ENCODE data around the gene ATP6V1G3. TPM values are rescaled to one million over a fixed set of nuclear protein-coding genes. Genes with fewer than 3 reads are reported as not detected.
"Not testable (repeated sequence)": the region's sequence is repeated elsewhere in the genome, so short reads cannot be mapped to it uniquely, and the experiment has no call there.

The ATP6V1G3 gene, protein sequence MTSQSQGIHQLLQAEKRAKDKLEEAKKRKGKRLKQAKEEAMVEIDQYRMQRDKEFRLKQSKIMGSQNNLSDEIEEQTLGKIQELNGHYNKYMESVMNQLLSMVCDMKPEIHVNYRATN
- total RNA-seq, result not detected
- long read RNA-seq, result 0 reads

DNA sequence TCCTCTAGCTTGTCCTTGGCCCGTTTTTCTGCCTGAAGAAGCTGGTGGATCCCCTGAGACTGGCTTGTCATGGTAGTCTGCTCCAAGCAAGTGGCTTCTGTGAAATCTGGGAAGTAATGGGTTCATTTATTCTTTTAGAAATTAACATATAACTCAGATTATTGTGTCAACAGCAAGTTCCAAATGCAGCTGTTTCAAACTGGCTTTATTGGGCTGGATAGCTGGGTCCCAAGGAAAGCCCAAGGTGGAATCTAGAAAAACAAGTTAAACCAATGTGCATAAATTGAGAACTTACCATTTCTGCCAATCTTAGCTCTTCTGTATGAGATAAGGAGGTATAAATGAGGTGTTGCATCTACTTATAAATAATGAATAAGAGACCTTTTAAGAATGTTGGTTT, at the start of gene ATP6V1G3:
TSS of gene ATP6V1G3 (minus strand) at position 101 of the 400 bp plus-strand sequence. CDS start at position 71, 30 bp downstream.
- DNase-seq (ENCODE audit: missing footprints) (no peak), ATAC-seq (no peak)
- intact Hi-C loops (cut with DNase I), result no loop called here

DNA sequence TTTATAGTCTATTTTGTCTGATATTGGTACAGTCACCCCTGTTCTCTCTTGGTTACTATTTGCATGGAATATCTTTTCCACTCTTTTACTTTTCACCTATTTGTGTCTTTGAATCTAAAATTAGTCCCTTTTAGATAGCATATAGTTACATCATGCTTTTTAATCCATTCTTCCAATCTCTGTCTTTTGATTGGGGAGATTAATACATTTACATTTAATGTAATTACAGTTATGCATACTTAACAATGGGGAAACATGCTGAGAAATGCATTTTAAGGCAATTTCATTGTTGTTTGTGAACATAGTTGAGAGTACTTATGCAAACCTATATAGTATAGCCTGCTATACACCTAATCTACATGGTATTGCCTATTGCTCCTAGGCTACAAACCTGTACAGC, 48.4 kb upstream of the ATP6V1G3 start:
- intact Hi-C loops (cut with DNase I), result no loop called here
- DNase-seq (ENCODE audit: missing footprints) (no peak), ATAC-seq (no peak)

DNA sequence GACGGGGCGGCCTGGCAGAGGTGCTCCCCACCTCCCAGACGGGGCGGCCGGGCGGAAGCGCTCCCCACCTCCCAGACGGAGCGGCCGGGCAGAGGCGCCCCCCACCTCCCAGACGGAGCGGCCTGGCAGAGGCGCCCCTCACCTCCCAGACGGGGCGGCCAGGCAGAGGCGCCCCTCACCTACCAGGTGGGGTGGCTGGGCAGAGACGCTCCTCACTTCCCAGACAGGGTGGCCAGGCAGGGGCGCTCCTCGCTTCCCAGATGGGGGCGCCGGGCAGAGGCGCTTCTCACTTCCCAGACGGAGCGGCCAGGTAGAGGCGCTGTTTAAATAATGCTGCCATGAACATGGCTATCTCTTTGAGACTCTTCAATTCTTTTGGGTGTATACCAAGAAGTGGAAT, 43.7 kb upstream of the ATP6V1G3 start:
- ATAC-seq (no peak), DNase-seq (ENCODE audit: missing footprints) (no peak)
- intact Hi-C loops (cut with DNase I), result no loop called here

DNA sequence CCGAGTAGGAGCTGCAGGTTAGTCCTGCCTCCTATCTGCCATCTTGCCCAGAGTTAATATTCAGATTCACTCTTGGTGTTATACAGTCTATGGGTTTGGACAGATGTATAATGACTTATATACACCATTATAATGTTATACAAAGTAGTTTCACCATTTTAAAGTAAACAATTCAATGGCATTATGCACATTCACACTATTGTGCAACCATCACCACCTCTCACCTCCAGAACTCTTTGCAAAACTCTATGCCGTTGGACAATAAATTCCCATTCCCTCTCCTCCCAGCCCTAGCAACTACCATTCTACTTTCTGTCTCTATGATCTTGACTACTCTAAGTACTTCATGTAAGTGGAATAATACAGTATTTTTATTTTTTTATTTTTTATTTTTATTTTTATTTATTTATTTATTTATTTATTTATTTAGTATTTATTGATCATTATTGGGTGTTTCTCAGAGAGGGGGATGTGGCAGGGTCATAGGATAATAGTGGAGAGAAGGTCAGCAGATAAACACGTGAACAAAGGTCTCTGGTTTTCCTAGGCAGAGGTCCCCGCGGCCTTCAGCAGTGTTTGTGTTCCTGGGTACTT, 42.8 kb upstream of the ATP6V1G3 start:
- ATAC-seq; intact Hi-C loops (cut with DNase I); DNase-seq (ENCODE audit: missing footprints): not testable (repeated sequence)

DNA sequence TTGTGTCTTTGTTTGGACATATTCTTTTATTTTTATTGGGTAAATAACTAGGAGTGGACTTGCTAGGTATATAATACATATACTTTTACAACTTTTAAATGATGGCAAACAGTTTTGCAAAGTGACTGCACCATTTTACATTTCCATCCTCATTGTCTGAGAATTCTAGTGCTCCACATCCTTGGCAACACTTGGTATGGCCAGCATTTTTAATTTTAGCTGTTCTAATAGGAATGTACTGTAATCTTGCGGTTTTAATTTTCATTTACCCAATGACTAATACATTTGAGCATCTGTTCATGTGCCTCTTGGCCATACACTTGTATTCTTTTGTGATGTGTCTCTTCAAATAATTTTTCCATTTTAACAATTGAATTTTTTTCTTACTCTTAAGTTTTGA, 37.0 kb upstream of the ATP6V1G3 start:
- ATAC-seq (no peak), DNase-seq (ENCODE audit: missing footprints) (no peak)
- intact Hi-C loops (cut with DNase I), result no loop called here

DNA sequence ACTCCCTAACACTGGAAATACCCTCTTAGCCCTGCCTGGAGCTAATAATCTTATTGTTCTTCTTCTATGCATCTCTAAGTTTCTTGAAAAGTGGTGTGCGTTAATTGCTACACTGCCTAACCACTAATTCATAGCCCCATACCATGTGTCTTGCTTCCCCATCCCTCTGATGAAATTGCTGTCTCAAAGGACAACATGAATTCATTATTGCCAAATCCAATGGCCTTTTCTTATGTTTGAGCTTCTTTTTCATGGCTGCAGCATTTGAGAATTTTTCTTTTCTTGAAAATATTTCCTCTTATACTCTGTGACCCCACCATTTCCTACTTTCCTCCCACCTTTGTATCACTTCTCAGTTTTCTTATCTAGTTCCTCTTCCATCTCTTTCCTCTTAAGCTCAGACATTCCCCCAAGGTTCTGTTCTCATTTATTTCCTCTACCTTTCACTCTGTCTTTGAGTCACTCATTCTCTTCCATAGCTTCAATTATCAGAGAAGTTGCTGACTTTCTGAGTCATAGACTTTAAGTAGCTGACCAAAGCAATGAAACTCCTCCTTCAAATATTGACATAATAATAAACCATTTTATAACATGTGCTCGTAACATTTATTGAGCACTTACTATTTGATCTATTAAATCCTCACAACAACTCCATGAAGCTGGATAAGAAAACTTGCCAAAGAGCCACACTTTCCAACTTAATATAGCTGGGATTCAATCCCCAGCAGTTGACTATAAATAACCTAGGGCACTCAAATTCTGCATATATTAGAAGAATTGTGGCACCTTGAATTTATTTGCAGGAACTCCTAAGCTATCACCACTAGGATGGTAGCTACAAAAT, 35.5 kb upstream of the ATP6V1G3 start:
- intact Hi-C loops (cut with DNase I), result no loop called here
- DNase-seq (ENCODE audit: missing footprints) (no peak), ATAC-seq (no peak)

DNA sequence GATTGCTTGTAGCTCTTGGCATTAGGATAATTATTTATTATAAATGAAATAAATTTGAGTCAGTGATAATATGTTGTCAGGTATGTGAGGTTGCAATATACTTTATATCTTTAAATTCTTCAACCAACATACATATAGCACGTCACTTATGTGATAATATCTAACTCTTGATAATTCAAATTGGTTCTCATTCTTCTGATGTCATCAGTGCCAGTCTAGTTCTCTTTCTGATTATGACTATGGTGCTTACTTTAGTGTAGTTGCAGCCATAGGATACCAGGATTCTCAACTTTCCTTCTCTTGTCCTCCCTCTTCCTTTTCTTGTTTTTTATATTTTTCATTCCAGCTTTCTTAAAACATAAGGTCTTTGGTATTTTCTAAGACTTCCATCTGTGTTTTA, 34.8 kb upstream of the ATP6V1G3 start:
- ATAC-seq (no peak), DNase-seq (ENCODE audit: missing footprints) (no peak)
- intact Hi-C loops (cut with DNase I), result no loop called here

DNA sequence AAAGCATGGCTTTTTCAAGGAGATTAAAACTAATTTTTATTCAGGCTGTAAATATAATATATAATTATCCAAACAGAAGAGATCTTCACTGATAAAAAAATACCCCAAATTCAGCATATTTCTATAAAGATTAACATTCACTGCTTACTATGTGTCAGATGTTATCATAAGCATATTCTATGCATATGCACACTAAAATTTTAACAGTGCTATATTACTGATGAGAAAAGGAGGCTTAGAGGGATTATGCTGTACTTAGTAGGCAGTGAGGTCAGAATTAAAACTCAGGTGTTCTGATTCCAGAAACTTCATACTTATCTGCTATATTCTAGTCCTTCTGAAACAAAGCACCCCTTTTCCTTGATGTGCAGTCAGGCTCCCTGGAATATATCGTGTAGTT, 33.8 kb upstream of the ATP6V1G3 start:
- intact Hi-C loops (cut with DNase I), result no loop called here
- ATAC-seq, result no peak
- DNase-seq (ENCODE audit: missing footprints), result no peak

DNA sequence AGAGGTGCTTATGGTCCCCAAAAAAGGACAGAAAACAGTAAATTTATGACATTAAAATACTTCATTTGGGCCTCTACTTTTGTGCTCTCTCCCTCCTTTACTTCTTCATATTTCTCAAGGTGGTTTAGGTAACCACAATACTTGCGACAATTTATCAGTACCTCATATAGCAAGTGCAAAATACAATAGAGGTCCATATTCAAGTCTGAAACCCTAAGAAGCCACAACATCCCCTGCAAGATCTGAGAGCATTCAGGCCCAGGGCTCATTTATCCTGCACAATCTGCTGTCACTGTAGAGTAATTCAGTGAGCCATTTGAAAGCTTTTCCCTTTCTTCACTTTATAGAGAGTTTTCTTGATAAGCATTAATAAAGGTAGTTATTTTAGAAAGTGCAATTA, 24.2 kb upstream of the ATP6V1G3 start:
- ATAC-seq, result no peak
- intact Hi-C loops (cut with DNase I), result no loop called here

DNA sequence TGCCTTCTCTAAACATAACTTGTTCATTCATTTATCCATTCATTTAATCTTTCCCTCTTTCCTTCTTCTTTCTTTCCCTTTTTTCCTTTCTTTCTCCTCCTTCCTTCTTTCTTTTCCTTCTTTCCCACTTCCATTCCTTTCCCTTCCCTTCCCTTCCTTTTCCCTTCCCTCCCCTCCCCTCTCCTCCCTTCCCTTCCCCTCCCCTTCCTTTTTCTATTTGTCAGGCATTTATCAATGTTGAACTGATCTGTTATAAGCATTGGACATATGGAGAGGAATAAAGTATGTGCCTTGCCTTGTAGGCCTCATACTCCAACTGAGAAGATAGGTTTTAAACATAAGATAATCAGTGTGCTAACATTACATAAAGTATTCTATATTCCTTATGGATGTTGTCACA, 23.7 kb upstream of the ATP6V1G3 start:
- DNase-seq (ENCODE audit: missing footprints), result no peak
- intact Hi-C loops (cut with DNase I), result no loop called here
- ATAC-seq, result no peak

More for the DNA sequence above, 24.2 kb upstream of the ATP6V1G3 start:
- no peak for DNase-seq (ENCODE audit: missing footprints)

DNA sequence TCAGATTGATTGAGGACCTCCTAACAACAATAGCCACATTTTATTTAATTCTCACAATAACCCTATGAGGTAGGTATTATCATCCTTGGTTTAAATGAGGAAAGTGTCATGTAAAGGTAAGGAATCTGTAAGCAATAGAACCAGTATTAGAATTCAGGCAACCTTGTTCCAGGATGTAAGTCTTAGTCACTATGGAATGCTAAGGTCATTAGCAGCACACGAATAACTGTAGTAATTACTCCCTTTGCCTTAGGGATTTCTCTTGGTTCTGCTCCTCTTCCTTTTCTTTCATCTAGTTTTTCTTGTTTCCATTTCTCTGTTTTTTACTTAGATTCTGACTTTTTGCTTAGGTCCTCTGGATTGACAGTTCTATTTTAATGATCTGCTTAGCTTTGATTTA, 23.1 kb upstream of the ATP6V1G3 start:
- ATAC-seq, result no peak
- no peak for DNase-seq (ENCODE audit: missing footprints)
- intact Hi-C loops (cut with DNase I), result no loop called here

DNA sequence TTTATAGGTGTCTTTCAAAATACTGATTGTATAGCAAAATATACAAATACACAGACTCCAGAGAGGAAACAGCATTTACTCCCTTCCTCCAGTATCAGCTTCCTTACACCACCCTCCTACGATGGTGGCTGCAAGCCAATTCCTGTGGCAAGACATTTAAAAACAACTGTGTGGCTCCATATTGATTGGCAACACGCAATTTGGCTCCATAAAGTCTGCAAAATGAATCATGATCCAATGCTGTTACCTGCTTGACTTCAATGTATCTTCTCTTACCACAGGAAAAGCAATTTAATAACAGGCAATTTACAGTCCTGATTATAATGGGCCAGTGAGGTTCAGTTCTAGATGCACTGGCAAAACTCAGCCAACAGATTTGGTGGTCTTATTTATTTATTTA, 19.7 kb upstream of the ATP6V1G3 start:
- intact Hi-C loops (cut with DNase I), result no loop called here
- DNase-seq (ENCODE audit: missing footprints), result no peak
- no peak for ATAC-seq

DNA sequence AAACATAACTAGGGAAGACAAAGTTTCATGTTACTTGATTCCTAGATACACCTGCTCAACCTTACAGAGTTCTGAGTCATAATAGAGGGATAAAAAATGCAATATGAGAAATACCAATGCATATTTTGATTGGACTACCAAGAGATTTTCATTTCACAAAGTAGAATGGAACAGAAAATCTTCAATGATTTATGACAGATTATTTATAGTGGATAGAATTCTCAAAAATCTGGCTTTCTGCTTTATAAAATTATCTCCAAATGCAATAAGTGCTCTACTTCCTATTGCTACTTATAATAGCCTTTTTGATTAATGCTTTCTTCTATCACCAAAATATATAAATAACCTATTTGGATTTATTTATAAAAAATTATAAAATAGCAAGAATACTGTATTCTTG, 18.9 kb upstream of the ATP6V1G3 start:
- DNase-seq (ENCODE audit: missing footprints), result no peak
- ATAC-seq, result no peak
- intact Hi-C loops (cut with DNase I), result no loop called here

DNA sequence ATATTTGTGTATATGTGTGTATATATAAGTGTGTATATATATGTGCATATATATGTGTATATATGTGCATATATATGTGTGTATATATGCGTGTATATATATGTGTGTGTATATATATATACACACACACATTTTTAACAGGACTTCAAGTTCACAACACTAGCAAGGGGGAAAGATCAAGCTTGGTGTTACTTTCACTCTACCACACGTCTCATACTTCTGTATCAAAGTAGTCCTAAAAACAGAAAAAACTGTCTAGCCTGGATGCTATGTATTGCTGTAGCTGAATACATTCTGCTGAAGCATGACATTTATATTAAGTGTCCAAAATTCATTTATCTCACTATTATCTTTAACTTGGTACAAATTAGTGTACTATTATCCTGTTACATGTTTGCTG, 17.9 kb upstream of the ATP6V1G3 start:
- no peak for DNase-seq (ENCODE audit: missing footprints)
- intact Hi-C loops (cut with DNase I), result no loop called here
- no peak for ATAC-seq

DNA sequence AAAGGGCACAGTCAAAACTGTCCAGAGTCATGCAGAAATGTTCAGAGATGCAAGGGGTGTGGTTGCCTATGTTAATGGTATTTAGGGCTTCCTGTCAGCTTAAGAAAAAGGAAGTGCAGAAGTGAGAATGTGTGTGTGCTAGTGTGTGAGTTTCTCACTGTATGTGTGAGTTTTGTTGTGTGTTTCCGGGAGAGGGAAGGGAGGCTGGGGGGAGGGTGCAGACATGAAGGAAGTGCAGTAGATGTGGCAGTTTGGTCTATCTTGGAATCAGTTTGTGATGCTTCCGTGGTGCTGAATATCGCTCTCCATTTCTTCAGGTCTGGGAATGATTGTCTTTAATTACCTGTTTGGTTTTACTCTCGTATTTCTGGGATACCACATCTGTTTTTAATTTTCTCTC, 16.5 kb upstream of the ATP6V1G3 start:
- peak; percentile 65 for ATAC-seq
- intact Hi-C loops (cut with DNase I), result no loop called here

DNA sequence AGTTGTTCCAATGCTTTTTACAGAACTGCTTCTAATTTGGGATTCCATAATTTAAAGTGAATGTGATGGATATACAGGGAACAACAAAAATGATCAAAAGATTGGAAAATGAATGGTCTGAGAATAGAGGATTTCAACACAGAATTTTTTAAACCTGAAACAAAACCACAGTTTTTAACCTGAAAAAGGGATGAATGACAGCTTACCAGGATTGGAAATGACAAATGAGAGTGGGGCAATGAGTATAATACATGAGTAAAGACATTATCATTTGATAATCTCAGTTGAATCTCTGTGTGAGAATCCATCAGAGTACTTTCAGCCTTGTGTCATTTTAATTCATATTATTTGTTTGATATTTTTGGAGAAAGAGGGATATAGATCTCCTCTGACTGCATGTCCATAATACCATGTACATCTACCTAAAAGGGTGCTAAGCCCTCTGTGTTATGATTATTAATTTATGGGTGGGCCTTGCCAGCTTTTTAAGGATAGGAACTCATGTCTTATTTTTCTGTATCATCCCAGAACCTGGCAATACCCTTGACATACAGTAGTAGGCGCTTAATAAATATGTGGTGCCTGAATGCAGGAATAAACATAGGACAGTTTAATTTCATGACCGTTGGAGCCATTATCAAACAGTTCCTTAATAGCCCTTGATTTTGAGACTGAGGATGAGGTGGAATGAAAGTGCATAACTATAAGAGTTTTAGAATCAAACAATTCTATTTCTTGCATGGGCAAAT, 12.4 kb upstream of the ATP6V1G3 start:
- no peak for ATAC-seq
- intact Hi-C loops (cut with DNase I), result no loop called here
- DNase-seq (ENCODE audit: missing footprints), result no peak

More for the DNA sequence above, 16.5 kb upstream of the ATP6V1G3 start:
- peak; percentile 77 for DNase-seq (ENCODE audit: missing footprints)

DNA sequence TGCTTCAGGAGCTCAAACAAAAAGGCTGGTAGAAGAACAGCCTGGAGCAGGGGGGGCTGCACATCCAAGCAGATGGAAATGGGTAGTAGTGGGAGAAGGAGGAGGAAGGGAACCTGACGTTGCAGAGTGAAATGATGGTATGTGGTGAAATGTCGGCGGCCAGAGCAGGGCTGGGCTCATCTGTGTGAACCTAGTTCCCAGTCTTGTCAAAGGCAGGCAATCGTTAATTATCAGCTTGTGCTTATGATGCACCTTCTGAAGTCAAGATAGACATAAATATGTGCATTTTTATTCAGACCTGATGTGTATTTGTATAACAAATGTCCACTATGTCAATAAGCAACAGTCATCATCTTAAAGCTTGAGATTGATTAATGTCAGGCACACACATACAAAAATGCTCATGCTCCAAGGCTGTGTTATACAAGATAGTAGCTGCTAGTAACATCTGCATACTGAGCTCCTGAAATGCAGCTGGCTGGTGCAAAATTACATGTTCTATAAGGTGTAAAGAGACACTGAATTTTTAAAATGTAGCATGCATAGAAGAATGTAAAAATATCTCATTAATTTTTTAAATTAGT, 10.6 kb upstream of the ATP6V1G3 start:
- intact Hi-C loops (cut with DNase I), result no loop called here

DNA sequence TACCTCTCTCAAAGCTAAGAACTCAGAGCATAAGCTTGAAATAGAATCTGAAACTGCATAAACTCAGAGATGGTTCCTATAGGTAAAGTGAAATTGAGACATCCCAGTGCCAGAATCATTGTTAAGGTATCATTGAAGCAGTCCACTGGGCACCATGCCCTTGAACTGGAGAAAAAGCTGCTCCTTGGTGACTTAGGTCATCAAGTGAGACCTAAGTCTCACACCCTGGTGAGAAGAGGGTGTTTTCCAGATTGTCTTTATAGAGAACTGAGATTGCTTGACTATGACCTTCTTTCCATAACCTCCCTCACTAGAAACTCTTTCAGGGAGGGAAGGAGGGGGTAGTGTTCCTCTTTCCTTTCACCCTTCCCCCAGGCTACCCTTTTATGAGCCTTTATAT, 9.4 kb upstream of the ATP6V1G3 start:
- no peak for ATAC-seq
- intact Hi-C loops (cut with DNase I), result no loop called here
- DNase-seq (ENCODE audit: missing footprints), result no peak

More for the DNA sequence above, 10.6 kb upstream of the ATP6V1G3 start:
- no peak for ATAC-seq
- DNase-seq (ENCODE audit: missing footprints), result no peak

DNA sequence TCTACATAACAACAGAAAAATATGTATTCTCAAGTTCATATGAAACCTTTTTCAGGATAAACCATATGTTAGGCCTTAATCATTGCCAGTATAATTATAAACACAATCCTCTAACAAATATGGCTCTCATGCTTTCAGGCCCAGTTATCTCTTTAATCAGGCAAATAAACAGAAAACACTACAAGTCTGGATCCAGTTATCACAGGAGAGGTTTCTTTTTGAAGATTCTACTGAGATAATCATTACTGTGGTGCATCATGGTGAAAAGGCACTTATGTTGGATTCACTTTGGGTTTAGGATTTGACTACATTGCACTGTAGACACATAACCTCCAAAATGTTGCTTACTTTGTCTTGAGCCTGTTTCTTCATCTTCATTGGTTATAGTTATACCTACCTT, 8.4 kb upstream of the ATP6V1G3 start:
- intact Hi-C loops (cut with DNase I), result no loop called here
- no peak for DNase-seq (ENCODE audit: missing footprints)
- no peak for ATAC-seq

All from Right ventricle myocardium inferior (tissue), 1 donor.